IMR-90 (cell line): ENCODE data around the gene CHGA. TPM values are rescaled to one million over a fixed set of nuclear protein-coding genes. Genes with fewer than 3 reads are reported as not detected.

Experiments used
- ATAC-seq: fragments of 200-7000 bp; cut with Tn5 transposase; 2 replicates; pipeline ENCODE4 v1.9.1; 2020; ENCODE audit warnings: low read depth, mild to moderate bottlenecking, moderate library complexity
- Bru-seq: library from RNA; stranded (reverse); fragments of 400-500 nt; gene quantifications from one replicate; lab custom pipeline; 2021; lab: Mats Ljungman, UMichigan
- BruChase-seq, 2 experiments: library from RNA; stranded (reverse); fragments of 400-500 nt; gene quantifications; one replicate each; lab custom pipeline; 2021; lab: Mats Ljungman, UMichigan
- BruUV-seq: library from RNA; stranded (reverse); fragments of 400-500 nt; replicated peaks from 2 replicates; lab custom pipeline; 2021; lab: Mats Ljungman, UMichigan
- CTCF ChIA-PET: fragments of 300-600 bp; formaldehyde crosslinking; extraction: SDS; loops from one replicate; lab custom pipeline; 2021; ENCODE audit warnings: antibody characterized with exemption; lab: Yijun Ruan, JAX
- POLR2A ChIA-PET: fragments of 300-600 bp; sonication (Branson Sonifier 250); formaldehyde crosslinking; loops from one replicate; lab custom pipeline; 2022; ENCODE audit warnings: antibody characterized with exemption; ENCODE audit not compliant: unreplicated experiment; lab: Charles Lee
- DNase-seq: peaks from one replicate; pipeline ENCODE4 v3.0.0; 2013
- H2AFZ ChIP-seq: replicated peaks from 2 replicates; pipeline ENCODE3; 2013; ENCODE audit warnings: low read length, mild to moderate bottlenecking; ENCODE audit not compliant: poor library complexity
- H2AK5ac ChIP-seq: 2 replicates; pipeline ENCODE4 v1.6.1; 2013; ENCODE audit warnings: low read depth, low read length, inconsistent platforms
- H2AK9ac ChIP-seq: replicated peaks from 2 replicates; pipeline ENCODE3; 2013; ENCODE audit warnings: mild to moderate bottlenecking, low read depth, low read length, moderate library complexity; ENCODE audit not compliant: poor library complexity
- H2BK120ac ChIP-seq: 2 replicates; pipeline ENCODE4 v1.6.1; 2013; ENCODE audit warnings: low read depth, low read length, inconsistent platforms
- H2BK15ac ChIP-seq: 3 replicates; pipeline ENCODE4 v1.6.1; 2013; ENCODE audit warnings: low read depth, low read length, inconsistent platforms
- H2BK20ac ChIP-seq: 2 replicates; pipeline ENCODE4 v1.6.1; 2013; ENCODE audit warnings: low read depth, mild to moderate bottlenecking, inconsistent platforms, low read length, moderate library complexity
- H2BK5ac ChIP-seq: 2 replicates; pipeline ENCODE4 v1.6.1; 2013; ENCODE audit warnings: mild to moderate bottlenecking, low read depth, low read length, inconsistent platforms; ENCODE audit not compliant: poor library complexity, severe bottlenecking
- H3K14ac ChIP-seq: replicated peaks from 2 replicates; pipeline ENCODE4 v1.6.1; 2013; ENCODE audit warnings: low read depth, low read length, inconsistent platforms
- H3K18ac ChIP-seq: 2 replicates; pipeline ENCODE4 v1.6.1; 2013; ENCODE audit warnings: low read depth, low read length, control low read depth
- H3K23ac ChIP-seq: 2 replicates; pipeline ENCODE4 v1.6.1; 2013; ENCODE audit warnings: low read depth, low read length, inconsistent platforms
- H3K27ac ChIP-seq: 2 replicates; pipeline ENCODE4 v1.5.1; 2013; ENCODE audit warnings: mild to moderate bottlenecking, control low read depth, low read length; ENCODE audit not compliant: insufficient read depth
- H3K27me3 ChIP-seq: 2 replicates; pipeline ENCODE4 v1.6.1; 2013; ENCODE audit warnings: low read length; ENCODE audit not compliant: control insufficient read depth, insufficient read depth
- H3K36me3 ChIP-seq: 2 replicates; pipeline ENCODE4 v1.6.1; 2013; ENCODE audit warnings: low read length, mixed read lengths; ENCODE audit not compliant: control insufficient read depth, insufficient read depth
- H3K4ac ChIP-seq: 2 replicates; pipeline ENCODE4 v1.6.1; 2013; ENCODE audit warnings: low read depth, low read length, inconsistent platforms
- H3K4me1 ChIP-seq: 2 replicates; pipeline ENCODE4 v1.6.1; 2013; ENCODE audit warnings: low read length, mixed read lengths; ENCODE audit not compliant: control insufficient read depth, insufficient read depth
- H3K4me2 ChIP-seq: 2 replicates; pipeline ENCODE4 v1.6.1; 2013; ENCODE audit warnings: low read depth, mild to moderate bottlenecking, control low read depth, low read length, moderate library complexity
- H3K4me3 ChIP-seq: 2 replicates; pipeline ENCODE4 v1.5.1; 2013; ENCODE audit warnings: low read depth, mild to moderate bottlenecking, control low read depth, low read length, moderate library complexity; ENCODE audit not compliant: insufficient read depth
- H3K56ac ChIP-seq: 2 replicates; pipeline ENCODE4 v1.6.1; 2013; ENCODE audit warnings: low read length, inconsistent platforms; ENCODE audit not compliant: insufficient read depth; ENCODE audit errors: extremely low read depth
- H3K79me1 ChIP-seq, 2 experiments: 2 replicates each; pipeline ENCODE4 v1.6.1; 2013; ENCODE audit warnings: low read length in 2 of 2, inconsistent platforms in 1 of 2, low read depth in 1 of 2
- H3K9ac ChIP-seq: 2 replicates; pipeline ENCODE4 v1.6.1; 2013; ENCODE audit warnings: low read depth, low read length, control low read depth
- H3K9me1 ChIP-seq: 2 replicates; pipeline ENCODE4 v1.6.1; 2013; ENCODE audit warnings: low read length, inconsistent platforms; ENCODE audit not compliant: insufficient read depth
- H3K9me3 ChIP-seq: 2 replicates; pipeline ENCODE4 v1.6.1; 2013; ENCODE audit warnings: low read length; ENCODE audit not compliant: control insufficient read depth, insufficient read depth
- H4K20me1 ChIP-seq: 2 replicates; pipeline ENCODE4 v1.6.1; 2013; ENCODE audit warnings: low read length, inconsistent platforms; ENCODE audit not compliant: insufficient read depth
- H4K5ac ChIP-seq: 2 replicates; pipeline ENCODE4 v1.6.1; 2013; ENCODE audit warnings: mild to moderate bottlenecking, low read depth, low read length, control low read depth
- H4K8ac ChIP-seq, 2 experiments: 2 replicates each; pipeline ENCODE4 v1.6.1; 2013; ENCODE audit warnings: low read depth in 2 of 2, low read length in 2 of 2, control low read depth in 1 of 2, inconsistent platforms in 1 of 2
- H4K91ac ChIP-seq: 2 replicates; pipeline ENCODE4 v1.6.1; 2013; ENCODE audit warnings: low read depth, low read length, inconsistent platforms; ENCODE audit not compliant: insufficient read depth
- MAZ ChIP-seq: IDR thresholded peaks from 2 replicates; pipeline ENCODE4 v1.6.1; 2012; ENCODE audit warnings: low read depth, mild to moderate bottlenecking, low read length, improper control_type of control experiment, moderate library complexity, borderline replicate concordance
- RCOR1 ChIP-seq: IDR thresholded peaks from 2 replicates; pipeline ENCODE4 v1.6.1; 2012; ENCODE audit warnings: mild to moderate bottlenecking, low read length, improper control_type of control experiment; ENCODE audit not compliant: insufficient replicate concordance
- RFX5 ChIP-seq: IDR thresholded peaks from 2 replicates; pipeline ENCODE4 v1.8.0; 2012; ENCODE audit warnings: low read depth, mild to moderate bottlenecking, low read length, moderate library complexity
- WGBS, 2 experiments: methylation state at CpG; one replicate each; pipeline versions ENCODE4 v1.1.5 to v1.1.7; 2013; ENCODE audit warnings: missing lambda C conversion rate in 2 of 2; ENCODE audit not compliant: insufficient read length in 1 of 2; ENCODE audit errors: extremely low coverage in 2 of 2; 5-methylcytosine and 5-hydroxymethylcytosine counted together
- dilution Hi-C: fragments of 300-500 bp; cut with HindIII; formaldehyde crosslinking; loops from one replicate; pipeline ENCODE4 v1.14.3; 2018; ENCODE audit warnings: low sequenced_read_pairs; ENCODE audit not compliant: unreplicated experiment
- in situ Hi-C: fragments of 300-500 bp; cut with MboI; formaldehyde crosslinking; loops from 3 replicates; pipeline ENCODE4 v1.14.3; 2019; ENCODE audit warnings: low sequenced_read_pairs, inconsistent platforms, mixed read lengths
- intact Hi-C: fragments of 100-400 bp; cut with micrococcal nuclease; formaldehyde crosslinking; loops from 2 replicates; pipeline ENCODE4 v1.10.0; 2022
- long read RNA-seq: library from polyadenylated mRNA; unstranded; transcript quantifications from one replicate; pipeline ENCODE4 v2.0.0, GENCODE V29; 2021; ENCODE audit not compliant: unreplicated experiment
- polyA plus RNA-seq, 3 experiments: library from polyadenylated mRNA; depleted of rRNA; stranded (reverse); fragments of >200 nt; gene quantifications; 2 replicates each; pipeline ENCODE4 v1.2.3, GENCODE V29; 2012; ENCODE audit warnings: low replicate concordance in 1 of 3
- total RNA-seq: library from RNA; depleted of rRNA; stranded (reverse); fragments of >200 nt; gene quantifications from 2 replicates; pipeline ENCODE4 v1.2.3, GENCODE V29; 2012; rRNA removed

CHGA gene
- total RNA-seq = not detected in 2 replicates
- polyA plus RNA-seq (2012; rRNA removed) = not detected in 2 replicates
- polyA plus RNA-seq (2012; cell fraction: cytosol; rRNA removed) = not detected in 2 replicates
- polyA plus RNA-seq (2012; cell fraction: nucleus; rRNA removed; ENCODE audit: low replicate concordance) = not detected in 2 replicates
- Bru-seq, nascent RNA = not detected
- not detected for BruChase-seq, experiment 1, labeled RNA remaining after a 6-hour chase
- BruChase-seq, experiment 2, labeled RNA remaining after a 2-hour chase = not detected
- long read RNA-seq = 0 reads

GRCh38 chr14:92922883-92923743 is at the start of gene CHGA:
TSS of gene CHGA (plus strand) at chr14:92923150. CDS start at chr14:92923360, 210 bp downstream.
- no peak for TF ChIP-seq RFX5
- TF ChIP-seq RCOR1 = peak; percentile 68
- peak; percentile 34; the same call in 1 of the 2 replicates for TF ChIP-seq MAZ
- H3K23ac ChIP-seq = no peak within 1 kb of the TSS
- intact Hi-C loops (no loop called here), dilution Hi-C loops (no loop called here), in situ Hi-C loops (no loop called here)
- H3K36me3 ChIP-seq = no peaks in the 10 kb centered on the region
- no peak within 1 kb of the TSS for H2BK120ac ChIP-seq
- no peak within 1 kb of the TSS for H3K4me3 ChIP-seq
- peak within 1 kb of the TSS; percentile 21 for H2AFZ ChIP-seq
- POLR2A ChIA-PET = no interaction called here
- H2AK9ac ChIP-seq = peak within 1 kb of the TSS; percentile 37
- H4K91ac ChIP-seq = no peak within 1 kb of the TSS
- no peak within 1 kb of the TSS for H2BK15ac ChIP-seq
- CTCF ChIA-PET = no interaction called here
- H3K14ac ChIP-seq = no peak within 1 kb of the TSS
- H2BK5ac ChIP-seq = no peak within 1 kb of the TSS
- ATAC-seq = peak; percentile 94
- peak; percentile 20 for DNase-seq
- H2AK5ac ChIP-seq = no peak within 1 kb of the TSS
- H3K4ac ChIP-seq = no peak within 1 kb of the TSS
- H3K27me3 ChIP-seq = peaks cover 17% of the 10 kb centered on the region; the same call in 1 of the 2 replicates
- H4K5ac ChIP-seq = no peak within 1 kb of the TSS
- H3K79me1 ChIP-seq = no peaks in the 10 kb centered on the region
- H4K8ac ChIP-seq = no peak within 1 kb of the TSS
- H3K4me2 ChIP-seq = no peak within 1 kb of the TSS; the same call in 1 of the 2 replicates
- BruUV-seq = no TSS peak
- H3K9me3 ChIP-seq = no peaks in the 10 kb centered on the region
- WGBS, 2 experiments = 4% methylated on average over 50 of the region's 86 CpGs; no CpG with 5 or more reads in 1 of the 2 experiments
- no peak within 1 kb of the TSS for H3K9ac ChIP-seq
- no peaks in the 10 kb centered on the region; the same call in 1 of the 2 replicates for H3K9me1 ChIP-seq
- no peak within 1 kb of the TSS for H3K27ac ChIP-seq
- no peak within 1 kb of the TSS for H3K18ac ChIP-seq
- no peak within 1 kb of the TSS for H3K56ac ChIP-seq
- no peaks in the 10 kb centered on the region for H3K4me1 ChIP-seq
- no peaks in the 10 kb centered on the region for H4K20me1 ChIP-seq
- H2BK20ac ChIP-seq = no peak within 1 kb of the TSS
